ENCODE measurements around the gene S100A10.

The S100A10 gene

DNA sequence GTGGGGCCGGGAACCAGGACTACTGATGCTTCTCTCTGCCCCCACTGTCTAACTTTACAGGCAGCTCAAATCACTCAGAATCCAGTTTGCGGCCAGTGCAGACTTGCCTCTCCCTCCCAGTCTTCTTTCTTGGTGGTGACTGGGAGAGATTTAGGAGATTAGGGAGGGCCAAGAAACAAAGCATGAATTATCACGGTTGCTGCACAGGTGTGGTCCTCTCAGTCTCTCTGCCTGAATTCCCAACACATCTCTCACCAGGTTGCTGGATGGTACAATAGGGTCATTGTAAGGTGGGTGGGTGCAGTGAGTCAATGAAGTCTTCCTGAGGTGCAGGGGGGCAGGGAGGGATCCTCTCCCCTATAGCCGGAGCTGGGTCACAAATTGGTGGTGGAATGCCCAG, 30.6 kb upstream of the S100A10 start:
- TF ChIP-seq CTCF (conservative IDR thresholded peaks at IDR 0.05; ENCODE audit: low read length), result no peak
- H3K4me3 ChIP-seq (ENCODE audit: low read length), result no peak overlapping the region
- no peak for DNase-seq (ENCODE audit: low read depth)

DNA sequence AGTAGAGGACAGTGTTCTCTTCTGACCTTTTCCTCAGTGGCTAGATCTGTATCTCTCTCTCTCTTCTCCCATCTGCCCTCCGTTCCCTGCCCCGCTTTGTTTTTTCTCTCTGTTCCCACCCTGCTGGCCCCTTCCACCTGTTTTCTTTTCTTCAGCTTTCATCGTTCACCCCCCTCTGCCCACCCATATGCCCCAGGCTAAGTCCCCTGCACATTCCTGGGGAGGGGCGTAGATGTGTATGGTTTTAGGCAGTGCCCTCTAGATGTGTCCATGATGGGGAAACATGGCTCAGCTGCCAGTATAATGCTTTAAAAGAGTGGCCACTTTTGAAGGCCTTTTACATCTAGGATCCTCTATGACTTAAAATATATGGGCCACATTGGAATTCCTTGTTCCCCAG, 29.6 kb upstream of the S100A10 start:
- no peak for DNase-seq (ENCODE audit: low read depth)
- TF ChIP-seq CTCF (conservative IDR thresholded peaks at IDR 0.05; ENCODE audit: low read length), result no peak
- H3K4me3 ChIP-seq (ENCODE audit: low read length), result no peak overlapping the region

- no peak for TF ChIP-seq CTCF (conservative IDR thresholded peaks at IDR 0.05; ENCODE audit: low read length)
- H3K4me3 ChIP-seq (ENCODE audit: low read length), result no peak overlapping the region
- no peak for DNase-seq (ENCODE audit: low read depth)
Observed at GRCh38 chr1:152022474-152022873, 28.8 kb upstream of the S100A10 start.

GRCh38 chr1:152021569-152021968, 27.9 kb upstream of the S100A10 start:
- H3K4me3 ChIP-seq (ENCODE audit: low read length), result no peak overlapping the region
- no peak for TF ChIP-seq CTCF (conservative IDR thresholded peaks at IDR 0.05; ENCODE audit: low read length)
- DNase-seq (ENCODE audit: low read depth), result no peak

DNA sequence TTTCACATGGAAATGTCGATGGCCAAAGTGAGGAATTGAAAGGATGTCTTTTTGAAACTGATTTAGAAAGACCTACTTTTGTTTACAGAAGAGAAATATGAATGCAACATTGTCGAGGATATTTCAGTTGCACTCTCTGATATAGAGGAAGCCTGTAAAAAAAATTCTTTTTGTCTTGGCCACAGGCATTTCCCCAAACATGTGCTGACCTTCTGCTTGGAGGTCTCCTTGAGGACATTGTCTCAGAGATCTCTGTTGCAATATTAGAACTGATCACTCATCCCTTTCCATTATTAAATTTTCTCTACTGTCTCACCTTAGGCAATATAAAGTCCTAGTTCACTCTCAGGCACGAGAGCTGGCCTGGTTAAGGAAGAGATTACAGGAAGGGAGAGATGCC, 27.2 kb upstream of the S100A10 start:
- peak; percentile 64 for DNase-seq (ENCODE audit: low read depth)
- TF ChIP-seq CTCF (conservative IDR thresholded peaks at IDR 0.05; ENCODE audit: low read length), result no peak
- no peak overlapping the region for H3K4me3 ChIP-seq (ENCODE audit: low read length)

- peak; percentile 23; the same call in 1 of the 2 replicates for TF ChIP-seq CTCF (conservative IDR thresholded peaks at IDR 0.05; ENCODE audit: low read length)
- DNase-seq (ENCODE audit: low read depth), result no peak
- no peak overlapping the region for H3K4me3 ChIP-seq (ENCODE audit: low read length)
Observed at GRCh38 chr1:152018537-152018936, 24.9 kb upstream of the S100A10 start.

DNA sequence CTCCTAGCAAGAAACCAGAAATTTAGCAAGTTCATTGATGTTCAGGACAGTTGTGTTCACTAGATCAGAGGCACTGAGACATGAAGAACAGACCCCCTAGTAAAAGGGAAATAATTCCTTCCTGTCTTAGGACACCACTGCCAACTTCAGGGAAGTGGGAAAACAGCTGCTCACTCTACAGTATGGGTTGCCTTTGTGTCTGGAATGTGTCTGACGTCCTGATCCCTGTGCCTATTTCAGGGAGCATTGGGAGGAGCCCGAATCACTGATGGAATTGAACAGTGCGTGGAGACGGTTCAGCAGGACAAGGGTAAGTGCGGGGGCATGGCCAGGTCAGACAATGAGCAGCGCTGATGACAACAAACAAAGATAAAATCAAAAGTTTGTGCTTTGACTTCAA, 22.1 kb upstream of the S100A10 start:
- no peak for DNase-seq (ENCODE audit: low read depth)
- TF ChIP-seq CTCF (conservative IDR thresholded peaks at IDR 0.05; ENCODE audit: low read length), result no peak
- no peak overlapping the region for H3K4me3 ChIP-seq (ENCODE audit: low read length)
